Effector memory CD4-positive, alpha-beta T cell (primary cell): ENCODE results near the gene MECP2.

Experiments used
- DNase-seq, 3 donors: peaks; one replicate each; pipeline ENCODE4 v3.0.0-alpha.2; 2020
- H3K27ac ChIP-seq: 2 replicates; pipeline ENCODE4 v1.7.0; 2013; ENCODE audit warnings: mild to moderate bottlenecking, low read length, moderate library complexity; ENCODE audit not compliant: insufficient read depth, poor library complexity, severe bottlenecking
- H3K27me3 ChIP-seq: replicated peaks from 2 replicates; pipeline ENCODE4 v1.7.0; 2013; ENCODE audit warnings: mild to moderate bottlenecking, low read length; ENCODE audit not compliant: insufficient read depth, control insufficient read depth, poor library complexity, severe bottlenecking
- H3K36me3 ChIP-seq: 2 replicates; pipeline ENCODE4 v1.7.0; 2013; ENCODE audit warnings: mild to moderate bottlenecking, low read length, moderate library complexity; ENCODE audit not compliant: control insufficient read depth, insufficient read depth
- H3K4me1 ChIP-seq: 2 replicates; pipeline ENCODE4 v1.7.0; 2013; ENCODE audit warnings: low read length, mild to moderate bottlenecking; ENCODE audit not compliant: control insufficient read depth, insufficient read depth, poor library complexity, severe bottlenecking
- H3K4me3 ChIP-seq: 2 replicates; pipeline ENCODE4 v1.7.0; 2013; ENCODE audit warnings: low read length, low read depth, mild to moderate bottlenecking; ENCODE audit not compliant: insufficient read depth, poor library complexity, severe bottlenecking
- H3K9me3 ChIP-seq: 2 replicates; pipeline ENCODE4 v1.7.0; 2013; ENCODE audit warnings: mild to moderate bottlenecking, low read length, moderate library complexity; ENCODE audit not compliant: control insufficient read depth

Gene MECP2

DNA sequence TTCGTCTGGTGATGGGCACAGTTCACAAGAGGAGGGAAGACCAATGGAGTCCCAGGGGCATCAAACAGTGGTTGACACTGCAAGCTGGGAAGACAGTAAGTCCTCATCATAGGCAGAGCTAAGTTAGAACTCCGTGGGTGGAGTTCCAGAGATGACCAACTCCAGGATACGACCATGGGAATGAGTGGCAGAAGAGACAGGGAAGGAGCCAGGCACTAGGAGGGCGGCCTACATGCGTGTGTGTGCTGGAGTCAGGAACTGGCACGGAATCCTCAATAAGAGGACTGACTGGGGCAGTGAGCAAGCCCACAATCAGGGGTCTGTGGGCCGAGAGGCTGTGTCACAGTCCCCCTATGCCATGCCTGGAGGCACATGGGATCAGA is 47.4 kb downstream of the MECP2 start:
- no peak for DNase-seq
- Histone ChIP-seq H3K4me1 (no peaks in the 10 kb centered on the region), H3K36me3 (peaks cover 16% of the 10 kb centered on the region), H3K27ac (no peak overlapping the region), H3K27me3 (no peaks in the 10 kb centered on the region), H3K4me3 (no peak overlapping the region), H3K9me3 (no peaks in the 10 kb centered on the region)

DNA sequence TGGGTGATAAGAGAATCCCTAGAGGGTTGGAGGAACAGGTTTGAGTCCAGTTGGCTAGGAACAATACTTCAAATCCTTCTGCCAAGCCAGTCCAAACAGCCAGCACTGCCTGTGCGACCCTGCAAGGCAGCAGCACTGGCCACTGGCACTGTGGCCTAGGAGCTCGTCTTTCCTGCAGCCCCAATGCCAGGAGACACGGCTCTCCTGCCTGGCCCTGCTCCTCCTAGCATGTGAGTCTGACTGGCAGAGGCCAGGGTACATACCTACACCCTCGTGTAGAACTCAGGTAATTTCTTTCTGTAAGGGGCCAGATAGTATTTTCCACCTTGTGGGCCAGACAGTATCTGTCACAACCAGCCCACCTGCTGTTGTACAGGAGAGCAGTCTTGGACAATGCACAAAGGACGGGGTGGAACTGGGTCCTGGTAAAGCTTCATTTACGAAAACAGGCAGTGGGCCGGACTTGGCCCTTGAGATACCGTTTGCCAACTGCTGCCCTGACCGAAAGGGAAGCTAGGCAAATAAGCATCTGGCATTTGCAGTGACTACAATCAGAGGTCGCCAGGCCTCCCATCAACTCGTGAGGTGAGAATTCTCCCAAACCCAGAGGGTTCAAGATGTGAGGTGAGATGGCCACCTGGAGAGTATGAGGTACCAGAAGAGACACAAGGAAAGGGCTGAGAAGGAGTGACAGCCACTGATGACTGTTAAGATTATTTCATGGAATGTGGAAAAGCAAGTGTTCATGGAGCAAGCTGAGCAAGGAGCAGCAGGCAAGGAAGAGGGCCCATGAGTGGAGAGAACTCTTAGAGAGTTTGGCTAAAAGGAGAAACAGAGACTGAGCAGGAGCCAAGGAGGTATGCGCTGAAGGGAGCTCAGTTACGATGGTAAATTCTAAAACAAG is 48.1 kb downstream of the MECP2 start:
- Histone ChIP-seq H3K4me1 (no peaks in the 10 kb centered on the region), H3K27ac (no peak overlapping the region), H3K36me3 (peaks cover 16% of the 10 kb centered on the region), H3K9me3 (no peaks in the 10 kb centered on the region), H3K27me3 (no peaks in the 10 kb centered on the region), H3K4me3 (no peak overlapping the region)
- DNase-seq, result no peak

DNA sequence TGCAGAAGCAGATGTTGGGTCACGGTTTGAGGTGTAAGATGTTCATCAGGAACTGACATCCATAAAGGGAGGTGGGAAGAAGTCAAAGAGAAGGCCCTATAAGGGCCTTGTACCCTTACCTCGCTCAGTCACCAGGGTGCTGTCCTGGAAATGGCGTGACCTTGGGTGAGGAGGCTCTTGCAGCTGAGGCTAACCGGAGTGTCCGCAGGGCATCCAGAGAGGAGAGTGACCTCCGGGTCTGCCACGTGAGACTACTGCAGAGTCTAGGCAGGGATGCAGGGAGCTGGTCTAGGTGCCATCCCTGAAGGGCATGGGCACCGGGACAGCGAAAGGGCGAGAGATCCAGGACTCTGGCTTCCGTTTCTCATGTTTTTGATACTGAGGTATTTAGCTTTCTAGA is 49.1 kb downstream of the MECP2 start:
- no peaks in the 10 kb centered on the region for H3K9me3 ChIP-seq
- peaks cover 16% of the 10 kb centered on the region for H3K36me3 ChIP-seq
- no peaks in the 10 kb centered on the region for H3K4me1 ChIP-seq
- H3K27me3 ChIP-seq, result no peaks in the 10 kb centered on the region
- H3K4me3 ChIP-seq, result no peak overlapping the region
- no peak overlapping the region for H3K27ac ChIP-seq
- DNase-seq, result no peak

GRCh38 chrX:154046940-154047610 is 50.4 kb downstream of the MECP2 start:
- H3K4me3 ChIP-seq, result no peak overlapping the region
- H3K36me3 ChIP-seq, result peaks cover 16% of the 10 kb centered on the region
- H3K27ac ChIP-seq, result no peak overlapping the region
- H3K9me3 ChIP-seq, result no peaks in the 10 kb centered on the region
- no peak for DNase-seq
- no peaks in the 10 kb centered on the region for H3K27me3 ChIP-seq
- no peaks in the 10 kb centered on the region for H3K4me1 ChIP-seq

DNA sequence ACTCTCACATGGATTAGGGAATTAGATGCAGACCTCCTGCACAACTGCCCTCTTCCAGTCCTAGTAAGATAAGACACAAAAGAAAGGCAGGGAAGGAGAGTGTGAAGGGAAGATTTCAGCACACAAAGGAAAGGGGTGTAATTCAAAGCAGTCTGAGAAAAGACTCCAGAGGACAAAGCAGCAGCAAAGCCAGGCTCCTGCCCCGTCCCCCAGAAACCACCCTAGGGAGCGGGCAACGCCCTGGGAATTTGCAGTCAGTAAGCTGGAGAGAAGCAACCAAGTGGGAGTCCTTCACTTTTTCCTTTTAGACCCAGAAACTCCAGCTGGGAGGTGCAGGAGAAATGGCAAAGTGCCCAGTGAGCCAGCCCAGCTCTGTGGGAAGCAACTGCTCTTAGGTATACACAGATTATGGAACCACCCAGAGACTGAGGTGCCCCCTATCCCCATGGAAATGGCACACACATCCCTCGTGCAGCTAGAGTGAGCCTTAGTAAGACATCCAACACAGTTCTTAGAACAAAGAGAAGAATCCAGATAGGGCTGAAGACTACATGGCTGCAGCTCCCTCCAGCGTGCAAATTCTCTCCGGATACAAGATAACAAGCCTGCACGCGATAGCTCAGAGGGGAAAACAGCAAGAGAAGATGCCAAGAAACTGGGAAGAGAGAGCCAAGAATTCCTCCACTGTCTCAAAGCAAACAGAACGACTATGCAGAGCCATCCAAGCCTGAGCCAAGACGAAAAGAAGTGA is 51.3 kb downstream of the MECP2 start:
- Histone ChIP-seq H3K9me3 (no peaks in the 10 kb centered on the region), H3K4me3 (no peak overlapping the region), H3K36me3 (peaks cover 16% of the 10 kb centered on the region), H3K27me3 (no peaks in the 10 kb centered on the region), H3K4me1 (no peaks in the 10 kb centered on the region), H3K27ac (no peak overlapping the region)
- no peak for DNase-seq

- no peaks in the 10 kb centered on the region for H3K27me3 ChIP-seq
- H3K4me3 ChIP-seq, result no peak overlapping the region
- peaks cover 14% of the 10 kb centered on the region for H3K36me3 ChIP-seq
- H3K9me3 ChIP-seq, result no peaks in the 10 kb centered on the region
- H3K4me1 ChIP-seq, result no peaks in the 10 kb centered on the region
- H3K27ac ChIP-seq, result no peak overlapping the region
- DNase-seq, result no peak
These were observed 53.4 kb downstream of the MECP2 start for GRCh38 chrX:154044091-154044490.

DNA sequence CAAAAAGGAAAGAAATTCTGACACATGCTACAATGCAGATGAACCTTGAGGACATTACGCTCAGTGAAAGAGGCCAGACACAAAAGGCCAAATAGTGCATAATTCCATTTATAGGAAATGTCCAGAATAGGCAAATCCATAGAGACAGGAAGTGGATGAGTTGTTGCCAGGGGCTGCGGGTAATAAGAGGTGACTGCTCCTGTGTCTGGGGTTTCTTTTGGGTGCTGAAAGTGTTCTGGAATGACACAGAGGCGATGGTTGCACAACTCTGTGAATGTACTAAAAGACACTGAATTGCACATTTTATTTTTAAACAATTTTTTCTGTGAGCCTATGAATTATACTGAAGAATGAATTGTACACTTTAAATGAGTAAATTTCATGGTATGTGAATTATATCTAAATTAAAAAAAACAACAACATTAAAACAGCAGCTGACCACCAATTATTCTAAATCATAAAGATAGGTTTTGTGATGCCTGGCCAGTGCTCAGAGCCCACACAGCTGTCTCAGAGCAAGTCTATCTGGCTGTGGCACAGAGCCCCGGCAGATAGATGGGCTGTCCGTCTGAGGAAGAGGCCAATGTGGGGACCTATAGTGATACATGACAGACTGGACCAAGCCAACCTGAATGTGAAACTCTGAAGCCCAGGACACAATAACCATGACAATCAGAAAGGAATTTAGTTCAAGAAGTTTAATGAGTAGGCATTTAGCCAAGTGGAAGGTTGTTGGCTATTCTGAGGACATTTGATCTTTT is 54.3 kb downstream of the MECP2 start:
- Histone ChIP-seq H3K36me3 (peaks cover 9% of the 10 kb centered on the region), H3K4me3 (no peak overlapping the region), H3K27ac (no peak overlapping the region), H3K9me3 (no peaks in the 10 kb centered on the region), H3K27me3 (no peaks in the 10 kb centered on the region), H3K4me1 (no peaks in the 10 kb centered on the region)
- no peak for DNase-seq

- Histone ChIP-seq H3K27ac (no peak overlapping the region), H3K27me3 (no peaks in the 10 kb centered on the region), H3K4me1 (no peaks in the 10 kb centered on the region), H3K36me3 (peaks cover 6% of the 10 kb centered on the region), H3K4me3 (no peak overlapping the region), H3K9me3 (no peaks in the 10 kb centered on the region)
- no peak for DNase-seq
These were observed 56.7 kb downstream of the MECP2 start for GRCh38 chrX:154040863-154041262.

DNA sequence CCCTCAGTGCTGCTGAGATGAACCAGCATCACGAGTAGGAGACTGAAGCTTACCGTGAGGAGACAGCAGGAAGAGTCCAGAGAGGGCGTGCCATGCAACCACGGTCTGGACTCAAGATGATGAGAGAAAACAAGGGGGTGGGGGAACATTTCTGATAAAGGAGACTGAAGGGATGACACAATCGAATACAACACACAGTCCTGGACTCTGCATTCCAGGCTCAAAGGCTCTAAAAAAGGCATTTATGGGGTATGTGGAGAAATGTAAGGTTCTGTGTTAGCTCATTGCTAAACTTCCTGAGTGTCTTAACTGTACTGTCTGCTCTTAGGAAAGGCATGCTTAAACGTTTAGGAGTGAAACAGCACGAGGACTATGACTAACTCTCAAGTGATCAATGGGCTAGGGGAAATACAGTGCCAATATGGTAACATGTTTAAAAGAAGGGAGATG is 57.2 kb downstream of the MECP2 start:
- DNase-seq, result no peak
- Histone ChIP-seq H3K27ac (no peak overlapping the region), H3K4me3 (no peak overlapping the region), H3K9me3 (no peaks in the 10 kb centered on the region), H3K36me3 (peaks cover 7% of the 10 kb centered on the region), H3K27me3 (no peaks in the 10 kb centered on the region), H3K4me1 (no peaks in the 10 kb centered on the region)
